Transverse colon (tissue), 4 donors: ENCODE data around the gene SUMF1.

ENCODE experiments used
- CTCF ChIP-seq, 5 experiments: fragments of 200-600 bp in 3 of 5; fragments of 450-650 bp in 2 of 5; sonication (generic) in 3 of 5; IDR thresholded peaks; 1 replicate in 2 of 5; 2 replicates in 3 of 5; pipeline ENCODE4 v1.5.1; 2016 to 2017; ENCODE audit warnings: antibody characterized with exemption in 5 of 5, inconsistent platforms in 3 of 5, mild to moderate bottlenecking in 2 of 5, moderate library complexity in 1 of 5
- EP300 ChIP-seq: sonication (generic); formaldehyde crosslinking; IDR thresholded peaks from one replicate; pipeline ENCODE4 v1.6.1; 2017; ENCODE audit warnings: antibody characterized with exemption, low read depth
- POLR2A ChIP-seq: fragments of 450-650 bp; IDR thresholded peaks from one replicate; pipeline ENCODE4 v1.6.1; 2016; ENCODE audit warnings: antibody characterized with exemption, mild to moderate bottlenecking, moderate library complexity
- POLR2AphosphoS5 ChIP-seq, 3 donors: sonication (generic); formaldehyde crosslinking; IDR thresholded peaks; one replicate each; pipeline ENCODE4 v1.6.1; 2016; ENCODE audit warnings: antibody characterized with exemption in 3 of 3

- TF ChIP-seq EP300 (no peak), CTCF (IDR thresholded peaks at IDR 0.05) (no peak), POLR2A (no peak), POLR2AphosphoS5 (IDR thresholded peaks at IDR 0.05) (no peak)
Measured at GRCh38 chr3:4380013-4380412, 87.1 kb downstream of the SUMF1 start.
